ENCODE data around the gene SORCS3.

Gene SORCS3

DNA sequence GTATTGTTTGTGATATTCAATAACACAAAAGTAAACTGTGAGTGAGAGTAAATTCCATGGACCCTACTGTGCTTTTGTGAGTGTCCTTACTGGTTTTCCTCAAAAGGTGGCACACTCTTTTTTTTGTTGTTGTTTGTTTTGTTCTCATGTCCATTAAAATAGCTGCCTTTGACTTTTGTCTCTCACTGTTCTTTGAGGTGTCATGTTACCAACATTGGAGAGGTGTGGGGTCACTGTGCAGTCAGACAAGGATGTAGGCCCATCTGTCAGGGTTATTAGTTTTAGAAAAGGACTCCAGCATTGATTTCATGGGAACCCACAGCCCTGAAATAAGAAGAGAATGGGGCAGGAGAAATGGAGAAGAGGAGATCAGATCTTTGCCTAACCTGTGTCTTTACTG, 383.1 kb downstream of the SORCS3 start:
- no peak for DNase-seq (ENCODE audit: low spot score)
- TF ChIP-seq, protein P1, sequence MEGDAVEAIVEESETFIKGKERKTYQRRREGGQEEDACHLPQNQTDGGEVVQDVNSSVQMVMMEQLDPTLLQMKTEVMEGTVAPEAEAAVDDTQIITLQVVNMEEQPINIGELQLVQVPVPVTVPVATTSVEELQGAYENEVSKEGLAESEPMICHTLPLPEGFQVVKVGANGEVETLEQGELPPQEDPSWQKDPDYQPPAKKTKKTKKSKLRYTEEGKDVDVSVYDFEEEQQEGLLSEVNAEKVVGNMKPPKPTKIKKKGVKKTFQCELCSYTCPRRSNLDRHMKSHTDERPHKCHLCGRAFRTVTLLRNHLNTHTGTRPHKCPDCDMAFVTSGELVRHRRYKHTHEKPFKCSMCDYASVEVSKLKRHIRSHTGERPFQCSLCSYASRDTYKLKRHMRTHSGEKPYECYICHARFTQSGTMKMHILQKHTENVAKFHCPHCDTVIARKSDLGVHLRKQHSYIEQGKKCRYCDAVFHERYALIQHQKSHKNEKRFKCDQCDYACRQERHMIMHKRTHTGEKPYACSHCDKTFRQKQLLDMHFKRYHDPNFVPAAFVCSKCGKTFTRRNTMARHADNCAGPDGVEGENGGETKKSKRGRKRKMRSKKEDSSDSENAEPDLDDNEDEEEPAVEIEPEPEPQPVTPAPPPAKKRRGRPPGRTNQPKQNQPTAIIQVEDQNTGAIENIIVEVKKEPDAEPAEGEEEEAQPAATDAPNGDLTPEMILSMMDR (IDR thresholded peaks at IDR 0.05; ENCODE audit: extremely low read depth, missing control alignments), result no peak

DNA sequence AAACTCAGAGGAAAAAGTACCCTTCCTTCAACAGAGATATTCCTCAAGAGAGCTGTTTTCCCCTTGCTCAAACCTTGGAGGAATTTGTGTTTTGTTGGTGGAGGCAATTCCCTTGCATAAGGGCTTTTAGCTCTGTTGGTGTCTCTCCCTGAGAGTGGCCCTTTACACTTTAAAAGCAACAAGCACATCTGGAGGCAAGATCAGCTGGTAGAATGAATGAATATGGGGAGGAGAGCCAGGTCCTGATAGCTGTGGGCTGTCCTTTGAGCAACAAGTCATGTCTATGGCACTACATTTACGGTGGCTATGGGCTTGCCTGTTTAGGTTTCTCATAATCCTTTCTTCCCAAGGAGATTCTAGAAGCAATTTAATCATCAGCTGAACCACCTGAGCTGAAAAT, 384.0 kb downstream of the SORCS3 start:
- TF ChIP-seq, protein P1 (IDR thresholded peaks at IDR 0.05; ENCODE audit: extremely low read depth, missing control alignments), result no peak
- DNase-seq (ENCODE audit: low spot score), result no peak

DNA sequence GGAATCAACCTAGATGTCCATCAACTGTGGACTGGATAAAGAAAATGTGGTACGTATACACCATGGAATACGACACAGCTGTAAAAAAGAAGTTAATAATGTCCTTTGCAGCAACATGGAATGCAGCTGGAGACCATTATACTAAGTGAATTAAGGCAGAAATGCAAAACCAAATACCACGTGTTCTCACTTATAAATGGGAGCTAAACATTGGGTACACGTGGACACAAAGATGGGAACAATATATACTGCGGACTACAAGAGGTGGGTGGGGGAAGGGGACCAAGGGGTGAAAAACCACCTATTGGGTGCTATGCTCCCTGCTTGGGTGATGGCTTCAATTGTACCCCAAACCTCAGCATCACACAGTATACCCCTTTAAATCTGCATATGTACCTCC, 385.5 kb downstream of the SORCS3 start:
- TF ChIP-seq, protein P1 (IDR thresholded peaks at IDR 0.05; ENCODE audit: extremely low read depth, missing control alignments), result no peak

DNA sequence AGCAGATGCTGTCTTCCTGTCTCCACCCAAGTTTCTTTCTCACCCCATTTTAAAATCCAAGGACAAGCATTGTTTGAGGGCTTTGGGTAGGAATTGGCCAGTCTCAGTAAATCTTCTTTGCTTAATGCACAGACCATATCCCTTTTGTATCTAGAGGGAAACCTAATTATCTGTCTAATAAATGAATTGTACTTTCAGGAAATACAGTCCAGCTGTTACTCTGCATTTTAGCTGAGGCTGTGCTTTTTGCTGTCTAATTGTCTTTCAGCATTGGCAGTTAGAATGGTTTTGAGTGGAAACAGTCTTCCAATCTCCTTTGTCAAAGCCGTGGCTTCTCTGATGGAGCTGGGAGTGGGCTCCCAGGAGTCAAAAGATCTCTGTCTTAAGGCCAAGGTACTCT, 388.2 kb downstream of the SORCS3 start:
- no peak for DNase-seq (ENCODE audit: low spot score)
- TF ChIP-seq, protein P1 (IDR thresholded peaks at IDR 0.05; ENCODE audit: extremely low read depth, missing control alignments), result no peak

More for the DNA sequence above, 385.5 kb downstream of the SORCS3 start:
- no peak for DNase-seq (ENCODE audit: low spot score)

DNA sequence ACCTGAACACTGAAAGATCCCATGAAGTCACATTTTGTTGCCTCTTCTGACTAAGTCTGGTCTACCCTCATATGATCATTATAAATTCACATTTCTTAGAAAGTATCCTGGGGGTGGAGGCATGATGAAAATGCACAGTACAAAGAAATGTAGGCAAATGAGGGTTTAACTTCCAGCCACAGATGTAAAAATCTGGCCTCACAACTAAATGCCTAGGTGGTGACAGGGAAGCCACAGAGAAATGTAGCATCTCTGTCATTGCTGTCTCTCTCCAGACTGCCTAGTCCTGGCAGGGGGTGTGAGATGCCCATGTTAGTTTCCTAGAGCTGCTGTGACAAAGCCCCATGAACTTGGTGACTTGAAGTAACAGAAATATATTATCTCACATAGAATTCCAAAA, 395.9 kb downstream of the SORCS3 start:
- no peak for DNase-seq (ENCODE audit: low spot score)
- TF ChIP-seq, protein P1 (IDR thresholded peaks at IDR 0.05; ENCODE audit: extremely low read depth, missing control alignments), result no peak

DNA sequence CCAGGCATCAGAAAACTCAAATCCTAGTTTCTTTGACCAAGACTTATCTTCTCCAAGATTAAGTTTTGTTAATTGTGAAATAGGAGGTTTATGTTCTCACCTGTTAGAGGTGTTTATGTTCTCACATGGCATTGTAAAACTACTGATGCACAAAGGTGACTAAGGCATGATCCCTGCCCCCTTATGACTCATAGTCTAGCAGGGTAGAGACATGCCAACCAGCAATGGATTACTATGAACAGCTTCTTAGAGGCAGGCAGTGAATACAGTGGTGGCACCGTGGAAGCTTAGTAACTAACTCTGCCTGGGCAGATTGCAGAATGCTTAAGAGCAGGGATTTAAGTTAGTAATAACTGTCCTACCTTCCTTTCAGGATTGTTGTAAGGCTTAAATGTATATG, 400.9 kb downstream of the SORCS3 start:
- no peak for DNase-seq (ENCODE audit: low spot score)
- TF ChIP-seq, protein P1 (IDR thresholded peaks at IDR 0.05; ENCODE audit: extremely low read depth, missing control alignments), result no peak

DNA sequence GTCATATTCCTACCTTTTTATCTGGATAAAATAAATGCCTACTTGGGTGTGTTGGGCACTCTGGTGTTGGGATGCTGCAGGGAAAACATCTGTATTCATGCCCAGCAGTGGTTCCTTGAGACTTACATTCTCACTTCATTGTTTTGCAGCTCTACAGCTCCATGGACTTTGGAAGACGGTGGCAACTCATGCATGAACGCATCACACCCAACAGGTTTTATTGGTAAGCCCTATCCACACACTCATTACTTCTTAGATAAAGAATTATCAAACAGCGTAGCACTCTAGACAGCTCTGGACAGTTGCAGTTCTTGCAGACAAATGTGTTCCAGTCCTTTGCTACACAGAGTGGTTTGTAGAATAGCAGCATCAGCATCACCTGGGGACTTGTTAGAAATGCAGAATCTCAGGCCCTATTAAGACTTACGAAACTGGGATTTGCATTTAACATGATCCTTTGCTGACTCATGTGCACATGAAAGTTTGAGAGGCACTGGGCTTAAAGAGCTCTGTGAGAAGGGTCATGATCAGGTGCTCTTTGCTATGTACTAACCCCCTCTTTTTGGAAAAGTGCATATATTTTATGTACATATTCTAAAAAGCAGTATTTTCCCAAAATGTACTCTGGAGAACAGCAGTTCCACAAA, 401.9 kb downstream of the SORCS3 start:
- no peak for DNase-seq (ENCODE audit: low spot score)
- TF ChIP-seq, protein P1 (IDR thresholded peaks at IDR 0.05; ENCODE audit: extremely low read depth, missing control alignments), result no peak
